Prostate gland (tissue), 2 donors: ENCODE measurements around the gene XPO4.

Source experiments
- CTCF ChIP-seq, 4 experiments: fragments of 200-600 bp in 2 of 4; fragments of 450-650 bp in 2 of 4; sonication (generic) in 2 of 4; IDR thresholded peaks; 1 replicate in 3 of 4; 2 replicates in 1 of 4; pipeline ENCODE4 v1.5.1; 2016 to 2019; ENCODE audit warnings: antibody characterized with exemption in 4 of 4, mild to moderate bottlenecking in 2 of 4, moderate library complexity in 2 of 4
- POLR2A ChIP-seq: fragments of 450-650 bp; IDR thresholded peaks from one replicate; pipeline ENCODE4 v1.6.1; 2016; ENCODE audit warnings: antibody characterized with exemption, mild to moderate bottlenecking
- POLR2AphosphoS5 ChIP-seq: sonication (generic); formaldehyde crosslinking; IDR thresholded peaks from one replicate; pipeline ENCODE4 v1.6.1; 2017; ENCODE audit warnings: antibody characterized with exemption

- TF ChIP-seq POLR2AphosphoS5, result peak; percentile 33
- TF ChIP-seq CTCF (IDR thresholded peaks at IDR 0.05), result peak; percentile 34 to 75 (median 68)
- no peak for TF ChIP-seq POLR2A
These were observed 73.8 kb downstream of the XPO4 start for GRCh38 chr13:20828539-20829364.
